Panc1 (cell line): ENCODE measurements around the gene CFDP1. TPM values are rescaled to one million over a fixed set of nuclear protein-coding genes. Genes with fewer than 3 reads are reported as not detected.

Experiments used
- ATAC-seq: fragments of 200-7000 bp; cut with Tn5 transposase; 2 replicates; pipeline ENCODE4 v1.9.1; 2020; ENCODE audit warnings: mild to moderate bottlenecking, moderate library complexity
- BruUV-seq: library from RNA; stranded (reverse); fragments of 400-500 nt; replicated peaks from 2 replicates; lab custom pipeline; 2021; lab: Mats Ljungman, UMichigan
- CTCF ChIA-PET: fragments of 300-600 bp; sonication (Branson Sonifier 250); formaldehyde crosslinking; loops from one replicate; lab custom pipeline; 2022; ENCODE audit warnings: antibody characterized with exemption; lab: Charles Lee
- POLR2A ChIA-PET: fragments of 300-600 bp; sonication (Branson Sonifier 250); formaldehyde crosslinking; loops from one replicate; lab custom pipeline; 2022; ENCODE audit warnings: antibody characterized with exemption; lab: Charles Lee
- DNase-seq: peaks from one replicate; pipeline ENCODE4 v3.0.0-alpha.2; 2010; ENCODE audit warnings: low read depth, low spot score
- H3K27ac ChIP-seq: 2 replicates; pipeline ENCODE4 v1.5.1; 2011; ENCODE audit warnings: mild to moderate bottlenecking, low read length, inconsistent platforms
- H3K27me3 ChIP-seq: fragments of 200-500 bp; sonication (Bioruptor generic); 2 replicates; pipeline ENCODE4 v1.6.0; 2014; ENCODE audit warnings: low read length, inconsistent platforms; ENCODE audit not compliant: control insufficient read depth, insufficient read depth
- H3K36me3 ChIP-seq: fragments of 200-500 bp; sonication (Bioruptor generic); 2 replicates; pipeline ENCODE4 v1.5.1; 2014; ENCODE audit warnings: inconsistent platforms, mild to moderate bottlenecking, low read length, moderate library complexity; ENCODE audit not compliant: control insufficient read depth, insufficient read depth
- H3K4me1 ChIP-seq: 2 replicates; pipeline ENCODE4 v1.5.1; 2011; ENCODE audit warnings: inconsistent platforms, mild to moderate bottlenecking, low read length, moderate library complexity; ENCODE audit not compliant: control insufficient read depth, insufficient read depth
- H3K4me3 ChIP-seq, 2 experiments: 2 replicates each; pipeline ENCODE4 v1.5.1; 2011 to 2012; ENCODE audit warnings: low read depth in 2 of 2, low read length in 2 of 2, mild to moderate bottlenecking in 2 of 2, inconsistent platforms in 1 of 2, moderate library complexity in 1 of 2
- H3K9me3 ChIP-seq: fragments of 200-500 bp; sonication (Bioruptor generic); 2 replicates; pipeline ENCODE4 v1.5.1; 2014; ENCODE audit warnings: low read depth, mild to moderate bottlenecking, inconsistent platforms, low read length, moderate library complexity; ENCODE audit not compliant: control insufficient read depth, insufficient read depth
- CTCF ChIP-seq: fragments of 450-650 bp; IDR thresholded peaks from 2 replicates; pipeline ENCODE4 v1.5.1; 2017; ENCODE audit warnings: mild to moderate bottlenecking
- POLR2AphosphoS5 ChIP-seq: IDR thresholded peaks from 2 replicates; pipeline ENCODE4 v1.6.1; 2012; ENCODE audit warnings: mild to moderate bottlenecking, low read depth, low read length, moderate library complexity
- REST ChIP-seq, 2 experiments: IDR thresholded peaks; 2 replicates each; pipeline ENCODE4 v1.6.1; 2011 to 2012; ENCODE audit warnings: low read depth in 2 of 2, control low read depth in 1 of 2, low read length in 1 of 2, mild to moderate bottlenecking in 1 of 2, moderate library complexity in 1 of 2; ENCODE audit not compliant: insufficient read depth in 1 of 2
- SIN3A ChIP-seq: IDR thresholded peaks from 2 replicates; pipeline ENCODE4 v1.6.1; 2012; ENCODE audit warnings: low read depth, mild to moderate bottlenecking, low read length, moderate library complexity, borderline replicate concordance; ENCODE audit not compliant: insufficient read depth
- TCF7L2 ChIP-seq: IDR thresholded peaks from 2 replicates; pipeline ENCODE4 v1.6.1; 2011; ENCODE audit warnings: mild to moderate bottlenecking, low read depth, low read length, inconsistent platforms
- in situ Hi-C: cut with HindIII; loops from 2 replicates; pipeline ENCODE4 v1.10.0; 2016; ENCODE audit warnings: low sequenced_read_pairs, low pct_unique_long_range_greater_than_20kb
- intact Hi-C: fragments of 100-400 bp; cut with micrococcal nuclease; formaldehyde crosslinking; loops from one replicate; pipeline ENCODE4 v1.10.0; 2022; ENCODE audit not compliant: unreplicated experiment
- total RNA-seq: library from RNA; stranded (reverse); gene quantifications from one replicate; pipeline ENCODE4 v1.2.1, GENCODE V29; 2021; ENCODE audit not compliant: unreplicated experiment

The CFDP1 gene
- total RNA-seq, 1 experiment from 2014 or later, result 25.7 TPM

DNA sequence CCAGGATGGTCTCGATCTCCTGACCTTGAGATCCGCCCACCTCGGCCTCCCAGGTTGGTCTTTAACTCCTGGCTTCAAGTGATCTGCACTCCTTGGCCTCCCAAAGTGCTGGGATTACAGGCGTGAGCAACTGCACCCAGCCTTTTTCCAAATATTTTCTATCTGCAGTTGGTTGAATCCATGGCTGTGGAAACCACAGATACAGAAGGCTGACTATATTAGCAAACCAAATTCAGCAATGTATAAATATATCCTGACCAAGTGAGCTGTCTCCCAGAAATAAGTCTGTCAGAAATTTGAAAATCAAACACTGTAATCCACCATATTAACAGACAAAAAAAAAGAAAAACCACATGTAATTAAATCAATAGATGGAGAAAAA, 9.6 kb downstream of the CFDP1 start:
- Histone ChIP-seq H3K4me3 (no peak overlapping the region), H3K9me3 (no peaks in the 10 kb centered on the region), H3K4me1 (peaks cover 11% of the 10 kb centered on the region), H3K27ac (no peak overlapping the region), H3K27me3 (no peaks in the 10 kb centered on the region), H3K36me3 (no peaks in the 10 kb centered on the region)
- CTCF ChIA-PET, result no interaction called here
- TF ChIP-seq POLR2AphosphoS5 (no peak), CTCF (no peak), SIN3A (no peak), TCF7L2 (no peak), REST (IDR thresholded peaks at IDR 0.05; ENCODE audit: insufficient read depth in 1 of 2, low read depth in 2 of 2, low read length in 1 of 2) (no peak)
- in situ Hi-C loops, result no loop called here
- BruUV-seq, result no TSS peak
- POLR2A ChIA-PET, result no interaction called here
- ATAC-seq, result no peak
- no peak for DNase-seq
- intact Hi-C loops, result no loop called here

DNA sequence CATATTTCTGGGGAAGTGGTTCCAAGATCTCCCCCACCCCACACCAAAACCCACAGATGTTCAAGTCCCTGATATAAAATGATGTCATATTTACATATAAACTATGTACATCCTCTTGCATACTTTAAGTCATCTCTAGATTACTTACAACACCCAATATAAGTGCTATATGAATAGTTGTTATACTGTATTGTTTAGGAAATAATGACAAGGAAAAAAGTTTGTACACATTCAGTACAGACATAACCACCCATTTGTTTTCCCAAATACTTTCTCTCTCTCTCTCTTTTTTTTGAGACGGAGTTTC, 11.5 kb downstream of the CFDP1 start:
- DNase-seq (no peak), ATAC-seq (no peak)
- BruUV-seq, result no TSS peak
- H3K27me3 ChIP-seq, result no peaks in the 10 kb centered on the region
- no peak overlapping the region for H3K4me3 ChIP-seq
- ChIA-PET POLR2A (no interaction called here), CTCF (no interaction called here)
- H3K4me1 ChIP-seq, result peaks cover 11% of the 10 kb centered on the region
- H3K9me3 ChIP-seq, result no peaks in the 10 kb centered on the region
- no peaks in the 10 kb centered on the region for H3K36me3 ChIP-seq
- intact Hi-C loops, result no loop called here
- TF ChIP-seq SIN3A (no peak), POLR2AphosphoS5 (no peak), REST (IDR thresholded peaks at IDR 0.05; ENCODE audit: insufficient read depth in 1 of 2, low read depth in 2 of 2, low read length in 1 of 2) (no peak), TCF7L2 (no peak), CTCF (no peak)
- peak overlapping the region; percentile 74; the same call in 1 of the 2 replicates for H3K27ac ChIP-seq
- in situ Hi-C loops, result no loop called here
